WTC11 (cell line): ENCODE data around the gene KRT6B.

Experiments used
- CREB1 ChIP-seq: sonication (generic); formaldehyde crosslinking; IDR thresholded peaks from 2 replicates; pipeline ENCODE4 v1.8.0; 2023; ENCODE audit warnings: mild to moderate bottlenecking, missing genetic modification reagents
- CTCF ChIP-seq: fragments of 200-600 bp; IDR thresholded peaks from 2 replicates; pipeline ENCODE4 v1.8.0; 2022; ENCODE audit warnings: antibody characterized with exemption
- NFYB ChIP-seq: sonication (generic); formaldehyde crosslinking; conservative IDR thresholded peaks from 2 replicates; pipeline ENCODE4 v1.8.0; 2022; ENCODE audit warnings: low read depth, missing genetic modification reagents
- NR3C1 ChIP-seq: sonication (generic); formaldehyde crosslinking; conservative IDR thresholded peaks from 2 replicates; pipeline ENCODE4 v1.8.1; 2023; ENCODE audit warnings: low read depth, mild to moderate bottlenecking, missing genetic modification reagents
- SMAD4 ChIP-seq: sonication (generic); formaldehyde crosslinking; IDR thresholded peaks from 2 replicates; pipeline ENCODE4 v1.8.0; 2022; ENCODE audit warnings: mild to moderate bottlenecking, missing genetic modification reagents
- ZMAT4 ChIP-seq: fragments of 250-450 bp; sonication (Bioruptor Pico); IDR thresholded peaks from 2 replicates; pipeline ENCODE4 v1.9.0; 2021; ENCODE audit warnings: mild to moderate bottlenecking
- ZNF121 ChIP-seq: sonication (generic); formaldehyde crosslinking; IDR thresholded peaks from 2 replicates; pipeline ENCODE4 v1.8.0; 2023; ENCODE audit warnings: missing genetic modification reagents
- ZNF232 ChIP-seq: sonication (generic); formaldehyde crosslinking; IDR thresholded peaks from 2 replicates; pipeline ENCODE4 v1.8.0; 2022; ENCODE audit warnings: mild to moderate bottlenecking, missing genetic modification reagents
- ZNF281 ChIP-seq: sonication (generic); formaldehyde crosslinking; IDR thresholded peaks from 2 replicates; pipeline ENCODE4 v1.8.0; 2023; ENCODE audit warnings: mild to moderate bottlenecking, missing genetic modification reagents
- ZNF317 ChIP-seq: sonication (generic); formaldehyde crosslinking; IDR thresholded peaks from 2 replicates; pipeline ENCODE4 v1.8.1; 2023; ENCODE audit warnings: low read depth, mild to moderate bottlenecking, moderate library complexity, missing genetic modification reagents, borderline replicate concordance

- no peak for TF ChIP-seq ZMAT4 (CRISPR knock-in tag)
- TF ChIP-seq NFYB (CRISPR knock-in tag): no peak
- TF ChIP-seq SMAD4 (CRISPR knock-in tag): no peak
- no peak for TF ChIP-seq CTCF
- TF ChIP-seq ZNF317: no peak
- TF ChIP-seq ZNF281 (CRISPR knock-in tag): no peak
- no peak for TF ChIP-seq ZNF121
- TF ChIP-seq CREB1 (CRISPR knock-in tag): no peak
- TF ChIP-seq ZNF232: no peak
- TF ChIP-seq NR3C1 (CRISPR knock-in tag): no peak
Observed at GRCh38 chr12:52423661-52424500, 28.1 kb downstream of the KRT6B start.
